ENCODE data around the gene AR. TPM values are rescaled to one million over a fixed set of nuclear protein-coding genes. Genes with fewer than 3 reads are reported as not detected.

The AR gene
- total and polyA plus RNA-seq, 9 of the 15 experiments (the other 6 are each of a cell fraction or from before 2014, with no cell fraction given) = 0.01 to 0.04 (median 0.01) TPM; not detected in 6

GRCh38 chrX:67749536-67749935 lies 205.7 kb downstream of the AR start:
- FAIRE-seq (no peak), ATAC-seq (no peak), DNase-seq (ENCODE audit: extremely low read depth in 1 of 4, low spot score in 3 of 4) (no peak)
- Histone ChIP-seq H3K79me2 (ENCODE audit: control insufficient read depth, insufficient read depth, low read length) (no peaks in the 10 kb centered on the region), H3K27me3 (ENCODE audit: control insufficient read depth in 2 of 2, insufficient read depth in 2 of 2, low read length in 2 of 2) (no peaks in the 10 kb centered on the region), H4K20me1 (replicated peaks; ENCODE audit: control insufficient read depth, insufficient read depth, low read length) (no peaks in the 10 kb centered on the region), H3K4me1 (replicated peaks in 1 of 2; ENCODE audit: control insufficient read depth in 2 of 2, insufficient read depth in 2 of 2, low read length in 2 of 2) (no peaks in the 10 kb centered on the region), H2AFZ (ENCODE audit: low read depth, low read length) (no peak overlapping the region), H3K9ac (ENCODE audit: insufficient read depth in 1 of 2, low read depth in 2 of 2, low read length in 2 of 2) (no peak overlapping the region), H3K4me3 (no peak overlapping the region), H3K36me3 (ENCODE audit: control insufficient read depth, insufficient read depth, low read length) (no peaks in the 10 kb centered on the region), H3K4me2 (ENCODE audit: insufficient read depth, low read length) (no peak overlapping the region), H3K9me1 (ENCODE audit: control insufficient read depth, insufficient read depth, low read length) (no peaks in the 10 kb centered on the region), H3K27ac (ENCODE audit: extremely low read depth, low read depth, low read length) (no peak overlapping the region), H3K9me3 (replicated peaks; ENCODE audit: control insufficient read depth, insufficient read depth, low read depth, low read length) (no peaks in the 10 kb centered on the region)
- 0% methylated on average over 2 of the region's 2 CpGs for WGBS (ENCODE audit: insufficient coverage, low coverage, missing lambda C conversion rate)
- BruUV-seq (replicated peaks) = no TSS peak
- CTCF ChIA-PET (ENCODE audit: low intra/inter-chr PET ratio) = no interaction called here
- TF ChIP-seq ZBTB7A (IDR thresholded peaks at IDR 0.05; ENCODE audit: borderline replicate concordance, control insufficient read depth, low read depth, low read length) = no peak
- TF ChIP-seq, protein P1, sequence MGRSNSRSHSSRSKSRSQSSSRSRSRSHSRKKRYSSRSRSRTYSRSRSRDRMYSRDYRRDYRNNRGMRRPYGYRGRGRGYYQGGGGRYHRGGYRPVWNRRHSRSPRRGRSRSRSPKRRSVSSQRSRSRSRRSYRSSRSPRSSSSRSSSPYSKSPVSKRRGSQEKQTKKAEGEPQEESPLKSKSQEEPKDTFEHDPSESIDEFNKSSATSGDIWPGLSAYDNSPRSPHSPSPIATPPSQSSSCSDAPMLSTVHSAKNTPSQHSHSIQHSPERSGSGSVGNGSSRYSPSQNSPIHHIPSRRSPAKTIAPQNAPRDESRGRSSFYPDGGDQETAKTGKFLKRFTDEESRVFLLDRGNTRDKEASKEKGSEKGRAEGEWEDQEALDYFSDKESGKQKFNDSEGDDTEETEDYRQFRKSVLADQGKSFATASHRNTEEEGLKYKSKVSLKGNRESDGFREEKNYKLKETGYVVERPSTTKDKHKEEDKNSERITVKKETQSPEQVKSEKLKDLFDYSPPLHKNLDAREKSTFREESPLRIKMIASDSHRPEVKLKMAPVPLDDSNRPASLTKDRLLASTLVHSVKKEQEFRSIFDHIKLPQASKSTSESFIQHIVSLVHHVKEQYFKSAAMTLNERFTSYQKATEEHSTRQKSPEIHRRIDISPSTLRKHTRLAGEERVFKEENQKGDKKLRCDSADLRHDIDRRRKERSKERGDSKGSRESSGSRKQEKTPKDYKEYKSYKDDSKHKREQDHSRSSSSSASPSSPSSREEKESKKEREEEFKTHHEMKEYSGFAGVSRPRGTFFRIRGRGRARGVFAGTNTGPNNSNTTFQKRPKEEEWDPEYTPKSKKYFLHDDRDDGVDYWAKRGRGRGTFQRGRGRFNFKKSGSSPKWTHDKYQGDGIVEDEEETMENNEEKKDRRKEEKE (IDR thresholded peaks at IDR 0.05; ENCODE audit: borderline replicate concordance in 1 of 2, control insufficient read depth in 1 of 2, low read depth in 2 of 2, low read length in 1 of 2) = no peak
- no peak for TF ChIP-seq MCM7 (IDR thresholded peaks at IDR 0.05)
- no peak for TF ChIP-seq MEIS2 (IDR thresholded peaks at IDR 0.05; ENCODE audit: partially characterized antibody)
- no peak for TF ChIP-seq EGR1 (conservative IDR thresholded peaks at IDR 0.05)
- TF ChIP-seq SAFB (IDR thresholded peaks at IDR 0.05; ENCODE audit: borderline replicate concordance, low read depth, low read length) = no peak
- TF ChIP-seq CBX8 (IDR thresholded peaks at IDR 0.05; ENCODE audit: borderline replicate concordance, extremely low read depth, low read depth, low read length, poor library complexity, severe bottlenecking) = no peak
- POLR2A ChIA-PET = no interaction called here
- intact Hi-C loops (cut with micrococcal nuclease) (no loop called here), in situ Hi-C loops (cut with MboI) (no loop called here)

Measured in K562 (cell line).